Type B pancreatic cell (in vitro differentiated cells): Measurements from ENCODE around the gene GNL3. TPM values are rescaled to one million over a fixed set of nuclear protein-coding genes. Genes with fewer than 3 reads are reported as not detected.

Experiments used
- DNase-seq: peaks from one replicate; pipeline ENCODE4 v3.0.0; 2021; ENCODE audit warnings: mixed read lengths; ENCODE audit not compliant: unreplicated experiment; ENCODE audit errors: extremely low spot score
- H3K27ac Mint-ChIP-seq: 2 replicates; pipeline ENCODE4 v1.8.0; 2021; ENCODE audit warnings: mild to moderate bottlenecking, mixed read lengths
- H3K27me3 Mint-ChIP-seq: 2 replicates; pipeline ENCODE4 v1.8.0; 2021; ENCODE audit warnings: mixed read lengths
- H3K36me3 Mint-ChIP-seq: 2 replicates; pipeline ENCODE4 v1.8.0; 2021; ENCODE audit warnings: mixed read lengths
- H3K4me1 Mint-ChIP-seq: one replicate; pipeline ENCODE4 v1.8.0; 2021; ENCODE audit warnings: mixed read lengths; ENCODE audit not compliant: unreplicated experiment
- H3K4me3 Mint-ChIP-seq: 2 replicates; pipeline ENCODE4 v1.8.0; 2021; ENCODE audit warnings: mild to moderate bottlenecking, mixed read lengths
- H3K9me3 Mint-ChIP-seq: 2 replicates; pipeline ENCODE4 v1.8.0; 2021; ENCODE audit warnings: mixed read lengths
- total RNA-seq: library from RNA; stranded (reverse); gene quantifications from 2 replicates; pipeline ENCODE4 v1.2.1, GENCODE V29; 2021; ENCODE audit warnings: low replicate concordance
- TF ChIP-seq, protein P1 (sequence below): fragments of 200-600 bp; sonication (generic); conservative IDR thresholded peaks from 2 replicates; pipeline ENCODE4 v1.5.0; 2021; ENCODE audit warnings: antibody characterized with exemption, mild to moderate bottlenecking

The GNL3 gene
- total RNA-seq, 1 donor from 2014 or later, result 114 TPM

DNA sequence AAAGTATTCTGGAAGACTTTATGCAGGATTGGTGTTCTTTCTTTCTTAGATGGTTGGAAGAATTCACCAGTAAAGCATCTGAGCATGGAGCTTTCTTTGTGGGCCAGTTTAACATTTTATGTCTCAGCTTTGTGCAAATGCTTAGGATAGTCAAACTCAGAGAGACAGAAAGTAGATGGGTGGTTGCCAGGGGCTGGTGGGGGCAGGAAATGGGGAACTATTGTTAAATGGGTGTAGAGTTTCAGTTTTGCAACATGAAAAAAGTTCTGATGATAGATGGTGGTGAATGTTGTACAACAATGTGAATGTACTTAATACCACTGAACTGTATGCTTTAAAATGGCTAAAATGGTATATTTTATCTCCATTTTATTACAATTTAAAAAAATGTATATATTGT is 44.8 kb downstream of the GNL3 start:
- no peak overlapping the region for H3K27ac Mint-ChIP-seq

DNA sequence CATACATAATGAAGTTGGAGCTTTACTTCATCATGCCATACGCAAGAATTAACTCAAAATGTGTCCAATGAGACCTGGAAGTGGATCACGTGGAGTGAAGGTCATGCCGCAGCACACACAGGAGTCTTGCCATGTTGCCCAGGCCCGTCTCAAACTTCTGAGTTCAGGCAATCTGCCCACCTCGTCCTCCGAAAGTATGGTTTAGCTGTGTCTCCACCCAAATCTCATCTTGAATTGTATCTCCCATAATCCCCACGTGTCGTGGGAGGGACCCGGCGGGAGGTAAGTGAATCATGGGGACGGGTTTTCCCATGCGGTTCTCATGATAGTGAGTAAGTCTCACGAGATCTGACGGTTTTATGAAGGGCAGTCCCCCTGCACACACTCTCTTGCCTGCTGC is 45.8 kb downstream of the GNL3 start:
- Mint-ChIP-seq H3K9me3 (no peaks in the 10 kb centered on the region), H3K36me3 (peaks cover 71% of the 10 kb centered on the region), H3K4me1 (no peaks in the 10 kb centered on the region), H3K4me3 (no peak overlapping the region), H3K27ac (no peak overlapping the region), H3K27me3 (no peaks in the 10 kb centered on the region)
- peak; percentile 44 for DNase-seq
- TF ChIP-seq, protein P1, sequence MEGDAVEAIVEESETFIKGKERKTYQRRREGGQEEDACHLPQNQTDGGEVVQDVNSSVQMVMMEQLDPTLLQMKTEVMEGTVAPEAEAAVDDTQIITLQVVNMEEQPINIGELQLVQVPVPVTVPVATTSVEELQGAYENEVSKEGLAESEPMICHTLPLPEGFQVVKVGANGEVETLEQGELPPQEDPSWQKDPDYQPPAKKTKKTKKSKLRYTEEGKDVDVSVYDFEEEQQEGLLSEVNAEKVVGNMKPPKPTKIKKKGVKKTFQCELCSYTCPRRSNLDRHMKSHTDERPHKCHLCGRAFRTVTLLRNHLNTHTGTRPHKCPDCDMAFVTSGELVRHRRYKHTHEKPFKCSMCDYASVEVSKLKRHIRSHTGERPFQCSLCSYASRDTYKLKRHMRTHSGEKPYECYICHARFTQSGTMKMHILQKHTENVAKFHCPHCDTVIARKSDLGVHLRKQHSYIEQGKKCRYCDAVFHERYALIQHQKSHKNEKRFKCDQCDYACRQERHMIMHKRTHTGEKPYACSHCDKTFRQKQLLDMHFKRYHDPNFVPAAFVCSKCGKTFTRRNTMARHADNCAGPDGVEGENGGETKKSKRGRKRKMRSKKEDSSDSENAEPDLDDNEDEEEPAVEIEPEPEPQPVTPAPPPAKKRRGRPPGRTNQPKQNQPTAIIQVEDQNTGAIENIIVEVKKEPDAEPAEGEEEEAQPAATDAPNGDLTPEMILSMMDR, result no peak

More for the DNA sequence above, 44.8 kb downstream of the GNL3 start:
- H3K27me3 Mint-ChIP-seq, result no peaks in the 10 kb centered on the region
- no peaks in the 10 kb centered on the region for H3K9me3 Mint-ChIP-seq
- no peak overlapping the region for H3K4me3 Mint-ChIP-seq
- no peaks in the 10 kb centered on the region for H3K4me1 Mint-ChIP-seq
- DNase-seq, result no peak
- TF ChIP-seq, protein P1, result no peak
- peaks cover 72% of the 10 kb centered on the region for H3K36me3 Mint-ChIP-seq

DNA sequence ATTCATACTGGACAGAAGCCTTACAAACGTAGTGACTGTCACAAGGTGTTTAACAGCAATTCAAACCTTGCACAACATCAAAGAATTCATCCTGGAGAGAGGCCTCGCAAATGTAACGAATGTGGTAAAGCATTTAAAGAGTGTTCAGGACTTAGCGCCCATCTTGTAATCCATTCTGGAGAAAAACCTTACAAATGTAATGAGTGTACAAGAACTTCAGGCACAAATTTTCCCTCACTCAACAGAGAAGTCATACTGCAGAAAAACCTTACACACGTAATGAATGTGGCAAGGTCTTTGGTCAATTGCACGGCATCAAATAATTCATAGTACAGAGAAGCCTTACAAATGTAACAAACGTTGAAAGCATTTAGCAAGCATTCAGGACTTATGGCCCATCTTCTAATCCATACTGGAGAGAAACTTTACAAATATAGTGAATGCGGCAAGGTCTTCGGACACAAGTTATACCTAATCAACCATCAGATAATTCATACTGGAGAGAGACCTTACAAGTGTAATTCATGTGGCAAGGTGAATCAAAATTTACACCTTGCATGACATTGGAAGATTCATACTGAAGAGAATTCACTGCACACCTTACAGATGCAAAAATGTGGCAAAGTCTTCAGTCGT is 47.5 kb downstream of the GNL3 start:
- Mint-ChIP-seq H3K36me3 (peaks cover 65% of the 10 kb centered on the region), H3K27ac (no peak overlapping the region), H3K9me3 (no peaks in the 10 kb centered on the region), H3K4me3 (no peak overlapping the region), H3K27me3 (no peaks in the 10 kb centered on the region), H3K4me1 (no peaks in the 10 kb centered on the region)
- TF ChIP-seq, protein P1, result no peak
- DNase-seq, result no peak

DNA sequence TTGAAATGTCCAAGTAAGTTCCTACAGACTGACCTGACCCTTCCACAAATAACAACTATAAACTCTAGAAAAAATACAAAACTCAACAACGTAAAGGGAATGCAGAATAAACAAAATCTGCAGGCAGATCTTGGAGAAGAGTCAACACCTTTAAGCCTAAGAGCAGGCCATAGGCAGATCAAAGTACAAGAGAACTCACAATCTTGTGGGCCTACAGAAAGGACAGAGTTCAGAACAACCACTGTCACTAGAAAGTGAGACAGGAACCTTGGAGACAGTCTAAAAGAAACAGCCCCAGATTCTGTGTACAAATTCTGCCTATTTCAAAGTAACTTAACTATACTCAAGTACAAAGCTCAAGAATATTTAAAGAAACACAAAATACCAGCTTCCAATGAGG is 53.9 kb downstream of the GNL3 start:
- no peak overlapping the region for H3K4me3 Mint-ChIP-seq
- no peak for DNase-seq
- H3K9me3 Mint-ChIP-seq, result no peaks in the 10 kb centered on the region
- H3K4me1 Mint-ChIP-seq, result no peaks in the 10 kb centered on the region
- TF ChIP-seq, protein P1, result no peak
- peaks cover 32% of the 10 kb centered on the region for H3K36me3 Mint-ChIP-seq
- no peaks in the 10 kb centered on the region for H3K27me3 Mint-ChIP-seq
- H3K27ac Mint-ChIP-seq, result no peak overlapping the region

DNA sequence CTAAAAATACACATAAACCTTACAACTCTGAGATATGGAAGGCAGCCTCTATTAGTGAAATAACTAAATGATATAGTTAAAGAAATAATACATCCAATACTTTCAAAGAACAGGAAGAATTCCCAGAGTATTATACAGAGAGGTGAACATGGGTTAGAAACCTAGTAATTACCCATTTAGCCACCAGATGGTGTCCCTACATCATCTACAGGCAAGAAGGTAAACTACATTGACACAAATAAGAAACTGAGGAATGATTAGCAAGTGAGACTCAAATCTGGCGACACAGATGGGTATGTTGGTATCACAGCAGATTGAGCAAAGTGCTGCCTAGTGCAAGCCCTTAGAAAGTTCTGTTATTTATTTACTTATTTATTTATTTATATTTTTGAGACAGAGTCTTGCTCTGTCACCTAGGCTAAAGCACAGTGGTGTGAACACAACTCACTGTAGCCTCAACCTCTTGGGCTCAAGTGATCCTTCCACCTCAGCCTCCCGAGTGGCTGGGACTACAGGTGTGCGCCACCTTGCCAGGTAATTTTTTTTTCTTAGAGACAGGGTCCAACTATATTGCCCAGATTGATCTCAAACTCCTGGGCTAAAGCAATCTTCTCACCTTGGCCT is 56.7 kb downstream of the GNL3 start:
- H3K27me3 Mint-ChIP-seq, result no peaks in the 10 kb centered on the region
- H3K4me3 Mint-ChIP-seq, result no peak overlapping the region
- H3K4me1 Mint-ChIP-seq, result no peaks in the 10 kb centered on the region
- peaks cover 25% of the 10 kb centered on the region for H3K36me3 Mint-ChIP-seq
- H3K27ac Mint-ChIP-seq, result no peak overlapping the region
- H3K9me3 Mint-ChIP-seq, result no peaks in the 10 kb centered on the region
- TF ChIP-seq, protein P1, result peak; percentile 72
- no peak for DNase-seq
